Common myeloid progenitor, CD34-positive (primary cell): ENCODE results near the gene EEFSEC.

ENCODE experiments used
- CTCF ChIA-PET: fragments of 350-600 bp; sonication (Branson Sonifier 250); formaldehyde crosslinking; loops from one replicate; lab custom pipeline; 2021; ENCODE audit warnings: antibody characterized with exemption; lab: Charles Lee
- POLR2A ChIA-PET: fragments of 350-600 bp; sonication (Branson Sonifier 250); formaldehyde crosslinking; loops from one replicate; lab custom pipeline; 2021; ENCODE audit warnings: antibody characterized with exemption; lab: Charles Lee
- DNase-seq, 3 donors: peaks; one replicate each; pipeline versions ENCODE4 v3.0.0 to v3.0.0-alpha.2; 2013
- H3K27ac ChIP-seq, 2 experiments: 1 replicate in 1 of 2; 2 replicates in 1 of 2; pipeline ENCODE4 v1.7.0; 2013; ENCODE audit warnings: inconsistent platforms in 2 of 2, low read length in 2 of 2, mild to moderate bottlenecking in 2 of 2, low read depth in 1 of 2, moderate library complexity in 1 of 2; ENCODE audit not compliant: severe bottlenecking in 2 of 2, insufficient read depth in 1 of 2, poor library complexity in 1 of 2
- H3K27me3 ChIP-seq, 5 experiments: replicated peaks in 2 of 5; 1 replicate in 3 of 5; 2 replicates in 2 of 5; pipeline versions ENCODE4 v1.6.1 to v1.7.0; 2013; ENCODE audit warnings: low read length in 4 of 5, mild to moderate bottlenecking in 2 of 5, moderate library complexity in 2 of 5, inconsistent platforms in 1 of 5; ENCODE audit not compliant: insufficient read depth in 5 of 5, control insufficient read depth in 4 of 5
- H3K36me3 ChIP-seq, 4 experiments: 1 replicate in 2 of 4; 2 replicates in 2 of 4; pipeline versions ENCODE4 v1.6.1 to v1.7.0; 2013; ENCODE audit warnings: low read length in 3 of 4, control low read depth in 1 of 4, mild to moderate bottlenecking in 1 of 4; ENCODE audit not compliant: control insufficient read depth in 4 of 4, insufficient read depth in 4 of 4
- H3K4me1 ChIP-seq, 4 experiments: 1 replicate in 3 of 4; 2 replicates in 1 of 4; pipeline versions ENCODE4 v1.6.1 to v1.7.1; 2013; ENCODE audit warnings: low read length in 3 of 4, mild to moderate bottlenecking in 3 of 4, control low read depth in 1 of 4, inconsistent platforms in 1 of 4, moderate library complexity in 1 of 4; ENCODE audit not compliant: control insufficient read depth in 4 of 4, insufficient read depth in 4 of 4; ENCODE audit errors: control extremely low read depth in 1 of 4
- H3K4me3 ChIP-seq, 7 experiments: 1 replicate in 4 of 7; 2 replicates in 3 of 7; pipeline versions ENCODE4 v1.5.1 to v1.7.0; 2013; ENCODE audit warnings: mild to moderate bottlenecking in 7 of 7, low read length in 6 of 7, moderate library complexity in 6 of 7, inconsistent platforms in 2 of 7, low read depth in 2 of 7, control low read depth in 1 of 7; ENCODE audit not compliant: insufficient read depth in 4 of 7, control insufficient read depth in 1 of 7; ENCODE audit errors: extremely low read depth in 1 of 7
- H3K9me3 ChIP-seq, 5 experiments: 1 replicate in 4 of 5; 2 replicates in 1 of 5; pipeline versions ENCODE4 v1.6.1 to v1.7.1; 2013; ENCODE audit warnings: low read length in 4 of 5, mild to moderate bottlenecking in 2 of 5, inconsistent platforms in 1 of 5, low read depth in 1 of 5, moderate library complexity in 1 of 5; ENCODE audit not compliant: control insufficient read depth in 4 of 5, insufficient read depth in 2 of 5; ENCODE audit errors: control extremely low read depth in 1 of 5
- WGBS: methylation state at CpG from one replicate; pipeline ENCODE4 v1.1.5; 2013; ENCODE audit not compliant: insufficient coverage; 5-methylcytosine and 5-hydroxymethylcytosine counted together

Gene EEFSEC

GRCh38 chr3:128190501-128190900 lies 37.2 kb downstream of the EEFSEC start:
- CTCF ChIA-PET: interaction anchor here (0.7 to 2.8 kb wide), 3 partner anchors 12 to 394 kb away, joined by 3 to 6 read pairs (median 3); no protein-coding TSS in a partner anchor
- H3K9me3 ChIP-seq: peaks cover 0 to 3% (median 0%) of the 10 kb centered on the region in 5 experiments
- H3K4me1 ChIP-seq: no peaks in the 10 kb centered on the region
- H3K27ac ChIP-seq: no peak overlapping the region
- peak in 1 of 3 donors; percentile 13 for DNase-seq
- no peaks in the 10 kb centered on the region for H3K27me3 ChIP-seq
- WGBS: no CpG with 5 or more reads among the region's 1 CpG
- POLR2A ChIA-PET: no interaction called here
- no peaks in the 10 kb centered on the region for H3K36me3 ChIP-seq
- H3K4me3 ChIP-seq: no peak overlapping the region

- DNase-seq: no peak
- Histone ChIP-seq H3K9me3 (no peaks in the 10 kb centered on the region), H3K4me1 (no peaks in the 10 kb centered on the region), H3K36me3 (peaks cover 0 to 3% (median 0%) of the 10 kb centered on the region in 4 experiments), H3K27ac (no peak overlapping the region), H3K27me3 (no peaks in the 10 kb centered on the region), H3K4me3 (no peak overlapping the region)
- CTCF ChIA-PET: interaction anchor here (0.8 to 1.5 kb wide), 2 partner anchors 15 to 20 kb away, joined by 3 read pairs; no protein-coding TSS in a partner anchor
- WGBS: 96% methylated on average over 6 of the region's 7 CpGs
- POLR2A ChIA-PET: no interaction called here
Measured at GRCh38 chr3:128192131-128192530, 38.9 kb downstream of the EEFSEC start.

GRCh38 chr3:128193168-128193567 lies 39.9 kb downstream of the EEFSEC start:
- Histone ChIP-seq H3K36me3 (peaks cover 0 to 3% (median 0%) of the 10 kb centered on the region in 4 experiments), H3K27me3 (no peaks in the 10 kb centered on the region), H3K27ac (no peak overlapping the region), H3K4me3 (no peak overlapping the region), H3K9me3 (no peaks in the 10 kb centered on the region), H3K4me1 (no peaks in the 10 kb centered on the region)
- ChIA-PET CTCF (interaction anchor here (1.5 kb wide), 1 partner anchor 16 kb away, joined by 3 read pairs; no protein-coding TSS in a partner anchor), POLR2A (no interaction called here)
- WGBS: 100% methylated on average over 1 of the region's 2 CpGs
- no peak for DNase-seq

- H3K36me3 ChIP-seq: peaks cover 0 to 3% (median 0%) of the 10 kb centered on the region in 4 experiments
- DNase-seq: no peak
- no CpG with 5 or more reads among the region's 4 CpGs for WGBS
- H3K4me1 ChIP-seq: no peaks in the 10 kb centered on the region
- ChIA-PET POLR2A (no interaction called here), CTCF (no interaction called here)
- no peaks in the 10 kb centered on the region for H3K9me3 ChIP-seq
- no peaks in the 10 kb centered on the region for H3K27me3 ChIP-seq
- no peak overlapping the region for H3K4me3 ChIP-seq
- H3K27ac ChIP-seq: no peak overlapping the region
Measured at GRCh38 chr3:128194843-128195242, 41.6 kb downstream of the EEFSEC start.

GRCh38 chr3:128195369-128195768 lies 42.1 kb downstream of the EEFSEC start:
- no peak for DNase-seq
- ChIA-PET POLR2A (no interaction called here), CTCF (no interaction called here)
- 96% methylated on average over 5 of the region's 5 CpGs for WGBS
- Histone ChIP-seq H3K36me3 (peaks cover 0 to 3% (median 0%) of the 10 kb centered on the region in 4 experiments), H3K9me3 (no peaks in the 10 kb centered on the region), H3K4me3 (no peak overlapping the region), H3K4me1 (no peaks in the 10 kb centered on the region), H3K27me3 (no peaks in the 10 kb centered on the region), H3K27ac (no peak overlapping the region)

- no peaks in the 10 kb centered on the region for H3K4me1 ChIP-seq
- ChIA-PET POLR2A (no interaction called here), CTCF (no interaction called here)
- H3K36me3 ChIP-seq: peaks cover 0 to 4% (median 2%) of the 10 kb centered on the region in 4 experiments
- H3K27ac ChIP-seq: no peak overlapping the region
- WGBS: 98% methylated on average over 5 of the region's 6 CpGs
- H3K9me3 ChIP-seq: no peaks in the 10 kb centered on the region
- no peak overlapping the region for H3K4me3 ChIP-seq
- no peak for DNase-seq
- H3K27me3 ChIP-seq: no peaks in the 10 kb centered on the region
Measured at GRCh38 chr3:128195802-128196201, 42.5 kb downstream of the EEFSEC start.

- CTCF ChIA-PET: no interaction called here
- WGBS: 100% methylated on average over 2 of the region's 4 CpGs
- POLR2A ChIA-PET: no interaction called here
- Histone ChIP-seq H3K9me3 (no peaks in the 10 kb centered on the region), H3K27me3 (no peaks in the 10 kb centered on the region), H3K4me3 (no peak overlapping the region), H3K27ac (no peak overlapping the region), H3K36me3 (peaks cover 0 to 4% (median 2%) of the 10 kb centered on the region in 4 experiments), H3K4me1 (no peaks in the 10 kb centered on the region)
- DNase-seq: no peak
Measured at GRCh38 chr3:128196647-128197046, 43.4 kb downstream of the EEFSEC start.
